Urinary bladder (tissue), 4 donors: ENCODE data around the gene IL31RA. TPM values are rescaled to one million over a fixed set of nuclear protein-coding genes. Genes with fewer than 3 reads are reported as not detected.
A peak's percentile ranks its signal among the peaks of the same experiment; 100 is the strongest.

Experiments used
- DNase-seq: peaks from one replicate; pipeline ENCODE4 v3.0.0-alpha.2; 2015; ENCODE audit errors: extremely low spot score
- H3K27ac ChIP-seq: one replicate; pipeline ENCODE4 v1.5.1; 2013; ENCODE audit warnings: low read depth, mild to moderate bottlenecking, moderate library complexity
- H3K36me3 ChIP-seq: one replicate; pipeline ENCODE4 v1.6.1; 2013; ENCODE audit warnings: mild to moderate bottlenecking, moderate library complexity; ENCODE audit not compliant: insufficient read depth
- H3K4me1 ChIP-seq: one replicate; pipeline ENCODE4 v1.6.1; 2013; ENCODE audit warnings: mild to moderate bottlenecking, moderate library complexity; ENCODE audit not compliant: insufficient read depth
- H3K4me3 ChIP-seq: one replicate; pipeline ENCODE4 v1.5.1; 2013; ENCODE audit warnings: low read depth, low read length
- WGBS: extraction: QIAGEN DNeasy Blood & Tissue Kit; methylation state at CpG from one replicate; pipeline ENCODE4 v1.1.7; 2013; 5-methylcytosine and 5-hydroxymethylcytosine counted together
- polyA plus RNA-seq: library from polyadenylated mRNA; stranded (reverse); fragments of 200-250 nt; gene quantifications from one replicate; pipeline ENCODE4 v1.2.3, GENCODE V29; 2013
- total RNA-seq: library from RNA; depleted of rRNA; stranded (reverse); fragments of >200 nt; gene quantifications from one replicate; pipeline ENCODE4 v1.2.3, GENCODE V29; 2014
- donor health status: healthy with polysubstance abuse.
- donor health status: healthy.

Gene IL31RA
- total and polyA plus RNA-seq, 2 donors = 0.26 TPM; not detected in 1

DNA sequence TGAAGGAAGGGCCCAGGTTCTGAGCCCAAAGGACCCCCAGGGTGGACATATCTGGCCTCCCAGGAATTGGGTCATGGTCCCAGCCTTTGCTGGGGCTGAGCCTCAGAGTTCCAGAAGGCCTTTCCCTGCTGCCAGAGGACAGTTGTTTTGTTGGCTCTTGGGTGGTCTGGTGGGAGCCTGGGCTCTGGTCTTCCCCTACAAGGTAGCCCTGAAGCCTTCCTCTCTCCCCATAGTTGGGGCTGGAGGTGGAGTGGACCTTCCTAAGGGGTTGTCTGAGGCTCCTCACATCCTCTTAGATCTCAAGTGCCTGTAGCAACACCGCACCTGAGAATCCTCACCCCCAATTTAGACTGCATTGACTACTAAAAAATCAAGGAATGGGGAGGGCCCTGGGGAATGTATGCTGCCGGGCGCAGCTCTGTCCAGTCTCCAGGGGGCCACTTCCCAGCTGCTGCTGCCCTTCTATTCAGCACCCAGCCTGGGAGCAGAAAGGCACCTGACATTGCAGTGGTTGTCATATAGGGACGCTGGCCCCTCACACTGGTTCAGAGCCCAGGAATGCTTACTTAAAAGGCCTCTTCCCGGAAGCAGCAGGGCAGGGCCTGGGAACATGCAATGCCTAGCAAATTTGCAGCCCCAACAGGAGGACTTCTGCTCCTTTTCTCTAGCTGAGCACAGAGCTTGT, 66.4 kb downstream of the IL31RA start:
- Histone ChIP-seq H3K4me1 (no peaks in the 10 kb centered on the region), H3K4me3 (no peak overlapping the region), H3K36me3 (no peaks in the 10 kb centered on the region), H3K27ac (no peak overlapping the region)
- WGBS = 88% methylated on average over 5 of the region's 5 CpGs
- no peak for DNase-seq

DNA sequence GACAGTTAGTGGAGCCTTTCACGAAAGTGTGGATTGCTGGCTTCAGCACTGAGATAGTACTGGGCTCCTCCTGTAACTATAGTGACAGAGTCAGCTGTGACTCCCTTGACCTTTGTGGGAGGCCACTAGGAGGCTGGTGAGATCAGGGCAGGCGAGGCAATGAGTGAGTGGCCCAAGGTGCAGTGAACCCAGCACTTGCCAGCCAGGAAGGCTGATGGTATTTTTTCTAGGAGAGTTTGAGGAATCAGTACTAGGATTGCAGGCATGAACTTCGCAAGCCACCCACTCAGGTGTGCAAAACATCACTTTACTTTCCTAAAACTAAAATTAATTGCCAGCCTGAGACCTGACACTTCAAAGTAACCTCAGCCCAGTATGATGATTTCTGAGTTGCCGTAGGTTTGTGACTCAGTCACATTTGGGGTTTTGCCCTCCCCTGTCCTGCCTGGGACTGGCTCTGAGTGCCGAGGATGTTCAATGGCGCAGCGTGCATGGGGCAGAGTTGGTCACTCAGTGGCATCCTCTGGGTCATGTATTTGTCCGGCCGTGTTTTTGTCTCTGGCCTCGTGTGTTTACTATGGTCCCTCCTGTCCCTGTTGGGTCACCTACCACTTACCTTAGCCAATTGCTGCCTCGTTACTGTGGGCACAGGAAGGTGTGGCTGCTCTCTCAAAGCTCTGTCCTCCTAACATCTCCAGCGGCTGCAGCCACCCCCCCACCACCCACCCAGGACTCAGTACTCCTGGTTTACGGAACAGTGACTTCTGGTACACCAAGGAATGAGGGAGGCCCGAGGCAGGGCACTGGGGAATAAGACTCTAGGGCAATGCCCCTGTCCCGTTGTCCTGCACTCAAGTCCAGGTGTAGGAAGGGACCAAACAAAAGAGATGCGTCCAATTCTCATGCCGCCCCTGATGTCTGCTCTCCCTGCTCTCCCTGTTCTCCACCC, 67.2 kb downstream of the IL31RA start:
- Histone ChIP-seq H3K4me1 (no peaks in the 10 kb centered on the region), H3K36me3 (no peaks in the 10 kb centered on the region), H3K4me3 (no peak overlapping the region), H3K27ac (no peak overlapping the region)
- WGBS = 94% methylated on average over 17 of the region's 17 CpGs
- no peak for DNase-seq

DNA sequence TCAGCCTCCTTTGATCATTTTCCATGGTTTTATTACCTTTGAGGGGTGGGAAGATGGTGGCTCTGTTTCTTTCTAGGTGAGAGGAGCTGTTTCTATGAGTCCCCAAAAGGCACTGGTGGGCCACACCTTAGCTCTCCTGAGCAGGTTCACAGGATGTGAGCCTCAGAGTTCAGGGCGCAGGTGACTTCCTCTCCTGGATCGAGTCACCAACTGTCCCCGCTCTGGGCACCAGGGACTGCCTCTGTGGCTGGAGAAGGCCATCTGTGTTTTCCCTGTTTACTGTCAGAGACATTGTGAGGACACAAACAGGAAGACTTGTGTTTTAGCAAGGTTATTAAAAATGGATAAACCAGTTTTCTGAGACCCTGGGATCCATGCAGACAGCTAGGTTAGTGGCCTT, 68.5 kb downstream of the IL31RA start:
- no peak overlapping the region for H3K4me3 ChIP-seq

GRCh38 chr5:55920784-55921183, 69.6 kb downstream of the IL31RA start:
- no peaks in the 10 kb centered on the region for H3K36me3 ChIP-seq
- DNase-seq = no peak
- H3K27ac ChIP-seq = no peak overlapping the region
- no peaks in the 10 kb centered on the region for H3K4me1 ChIP-seq
- WGBS = 83% methylated on average over 5 of the region's 5 CpGs
- no peak overlapping the region for H3K4me3 ChIP-seq

More for the DNA sequence above, 68.5 kb downstream of the IL31RA start:
- H3K4me1 ChIP-seq = no peaks in the 10 kb centered on the region
- H3K36me3 ChIP-seq = no peaks in the 10 kb centered on the region
- DNase-seq = no peak
- no peak overlapping the region for H3K27ac ChIP-seq
- WGBS = 82% methylated on average over 3 of the region's 3 CpGs

- 93% methylated on average over 4 of the region's 4 CpGs for WGBS
- no peak for DNase-seq
- Histone ChIP-seq H3K4me1 (no peaks in the 10 kb centered on the region), H3K4me3 (no peak overlapping the region), H3K27ac (no peak overlapping the region), H3K36me3 (no peaks in the 10 kb centered on the region)
These were observed 70.5 kb downstream of the IL31RA start for GRCh38 chr5:55921617-55922016.

DNA sequence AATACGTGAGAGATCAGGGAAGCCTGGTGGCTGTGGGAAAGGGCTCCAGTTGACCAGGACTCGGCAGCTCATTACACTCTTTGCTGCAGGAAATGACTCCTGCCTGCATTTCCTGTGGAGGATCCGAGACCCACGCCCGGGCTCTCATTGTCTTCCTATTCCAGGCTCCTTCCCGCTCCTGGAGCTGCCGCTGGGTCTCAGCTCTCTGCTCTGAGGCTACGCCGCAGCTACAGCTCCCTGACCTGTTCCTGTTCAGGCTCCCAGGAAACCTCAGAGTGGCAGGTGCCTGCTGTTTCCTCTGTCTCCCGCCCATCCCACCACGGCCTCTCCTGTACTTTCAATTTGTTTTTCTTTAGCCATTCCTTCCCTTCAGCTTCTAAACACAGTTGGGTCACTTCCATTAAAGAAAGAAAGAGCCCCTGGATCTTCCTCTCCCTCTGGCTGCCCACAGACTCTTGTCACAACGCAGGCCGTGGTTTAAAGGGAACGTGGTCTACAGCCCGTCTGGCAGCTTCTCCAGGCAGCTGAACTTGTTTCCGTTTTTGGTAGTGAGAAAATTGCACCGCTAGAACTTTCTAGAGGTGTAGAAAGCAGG, 72.1 kb downstream of the IL31RA start:
- 52% methylated on average over 17 of the region's 17 CpGs for WGBS
- no peaks in the 10 kb centered on the region for H3K36me3 ChIP-seq
- no peak for DNase-seq
- H3K27ac ChIP-seq = no peak overlapping the region
- H3K4me1 ChIP-seq = no peaks in the 10 kb centered on the region
- H3K4me3 ChIP-seq = peak overlapping the region; percentile 11

GRCh38 chr5:55923865-55924500, 72.8 kb downstream of the IL31RA start:
- no peaks in the 10 kb centered on the region for H3K36me3 ChIP-seq
- no peak overlapping the region for H3K4me3 ChIP-seq
- no peak for DNase-seq
- no peaks in the 10 kb centered on the region for H3K4me1 ChIP-seq
- H3K27ac ChIP-seq = no peak overlapping the region
- WGBS = 91% methylated on average over 9 of the region's 9 CpGs

DNA sequence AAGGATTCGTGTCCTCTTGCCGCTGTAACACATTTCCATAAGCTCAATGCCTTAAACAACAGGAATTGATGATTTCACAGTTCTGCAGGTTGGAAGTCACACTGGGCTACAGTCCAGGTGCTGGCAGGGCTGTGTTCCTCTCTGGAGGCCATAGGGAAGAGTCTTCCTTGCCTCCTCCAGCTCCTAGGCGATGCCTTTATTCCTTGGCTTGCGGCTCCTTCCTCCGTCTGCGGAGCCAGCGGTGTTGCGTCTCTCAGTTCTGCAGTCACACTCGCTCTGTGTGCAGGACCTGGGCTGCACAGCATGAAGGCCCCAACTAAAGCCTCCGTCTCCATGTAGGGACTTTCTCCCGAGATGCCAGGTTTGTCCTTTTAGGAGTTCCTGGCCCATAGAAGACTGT, 73.6 kb downstream of the IL31RA start:
- no peak overlapping the region for H3K4me3 ChIP-seq
- no peaks in the 10 kb centered on the region for H3K36me3 ChIP-seq
- no peaks in the 10 kb centered on the region for H3K4me1 ChIP-seq
- 98% methylated on average over 11 of the region's 11 CpGs for WGBS
- H3K27ac ChIP-seq = no peak overlapping the region
- DNase-seq = no peak

- no peaks in the 10 kb centered on the region for H3K36me3 ChIP-seq
- H3K4me1 ChIP-seq = no peaks in the 10 kb centered on the region
- no peak overlapping the region for H3K27ac ChIP-seq
- WGBS = 97% methylated on average over 3 of the region's 3 CpGs
- no peak overlapping the region for H3K4me3 ChIP-seq
- no peak for DNase-seq
These were observed 74.0 kb downstream of the IL31RA start for GRCh38 chr5:55925181-55925580.

- Histone ChIP-seq H3K27ac (no peak overlapping the region), H3K4me1 (no peaks in the 10 kb centered on the region), H3K36me3 (no peaks in the 10 kb centered on the region), H3K4me3 (no peak overlapping the region)
- no peak for DNase-seq
- 71% methylated on average over 5 of the region's 5 CpGs for WGBS
These were observed 74.6 kb downstream of the IL31RA start for GRCh38 chr5:55925712-55926111.

DNA sequence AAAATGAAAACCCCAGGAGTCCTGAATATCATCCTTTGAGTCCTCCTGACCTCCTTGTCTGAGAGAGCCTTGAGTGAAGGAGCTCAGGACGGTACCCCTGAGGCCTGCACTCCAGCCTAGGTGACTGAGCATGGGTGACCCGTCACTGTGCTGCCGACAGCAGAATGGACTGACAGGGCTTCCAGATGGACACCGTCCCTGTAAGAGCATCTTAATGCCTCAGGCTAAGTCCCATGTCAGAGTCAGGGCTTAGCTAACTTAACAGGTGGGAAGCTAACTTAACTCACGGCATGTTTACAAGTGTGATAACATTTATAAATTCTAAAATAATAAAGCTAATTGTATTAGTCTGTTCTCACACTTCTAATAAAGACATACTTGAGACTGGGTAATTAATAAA, 75.3 kb downstream of the IL31RA start:
- DNase-seq = no peak
- Histone ChIP-seq H3K36me3 (no peaks in the 10 kb centered on the region), H3K4me1 (no peaks in the 10 kb centered on the region), H3K4me3 (no peak overlapping the region), H3K27ac (no peak overlapping the region)
- 83% methylated on average over 5 of the region's 5 CpGs for WGBS

- no peak overlapping the region for H3K27ac ChIP-seq
- no peaks in the 10 kb centered on the region for H3K36me3 ChIP-seq
- WGBS = 86% methylated on average over 12 of the region's 12 CpGs
- no peak overlapping the region for H3K4me3 ChIP-seq
- no peaks in the 10 kb centered on the region for H3K4me1 ChIP-seq
- DNase-seq = no peak
These were observed 76.9 kb downstream of the IL31RA start for GRCh38 chr5:55927861-55928655.
